ENCODE measurements around the gene PFDN6.
A peak's percentile ranks its signal among the peaks of the same experiment; 100 is the strongest.
"Not testable (repeated sequence)": the region's sequence is repeated elsewhere in the genome, so short reads cannot be mapped to it uniquely, and the experiment has no call there.

PFDN6 gene

DNA sequence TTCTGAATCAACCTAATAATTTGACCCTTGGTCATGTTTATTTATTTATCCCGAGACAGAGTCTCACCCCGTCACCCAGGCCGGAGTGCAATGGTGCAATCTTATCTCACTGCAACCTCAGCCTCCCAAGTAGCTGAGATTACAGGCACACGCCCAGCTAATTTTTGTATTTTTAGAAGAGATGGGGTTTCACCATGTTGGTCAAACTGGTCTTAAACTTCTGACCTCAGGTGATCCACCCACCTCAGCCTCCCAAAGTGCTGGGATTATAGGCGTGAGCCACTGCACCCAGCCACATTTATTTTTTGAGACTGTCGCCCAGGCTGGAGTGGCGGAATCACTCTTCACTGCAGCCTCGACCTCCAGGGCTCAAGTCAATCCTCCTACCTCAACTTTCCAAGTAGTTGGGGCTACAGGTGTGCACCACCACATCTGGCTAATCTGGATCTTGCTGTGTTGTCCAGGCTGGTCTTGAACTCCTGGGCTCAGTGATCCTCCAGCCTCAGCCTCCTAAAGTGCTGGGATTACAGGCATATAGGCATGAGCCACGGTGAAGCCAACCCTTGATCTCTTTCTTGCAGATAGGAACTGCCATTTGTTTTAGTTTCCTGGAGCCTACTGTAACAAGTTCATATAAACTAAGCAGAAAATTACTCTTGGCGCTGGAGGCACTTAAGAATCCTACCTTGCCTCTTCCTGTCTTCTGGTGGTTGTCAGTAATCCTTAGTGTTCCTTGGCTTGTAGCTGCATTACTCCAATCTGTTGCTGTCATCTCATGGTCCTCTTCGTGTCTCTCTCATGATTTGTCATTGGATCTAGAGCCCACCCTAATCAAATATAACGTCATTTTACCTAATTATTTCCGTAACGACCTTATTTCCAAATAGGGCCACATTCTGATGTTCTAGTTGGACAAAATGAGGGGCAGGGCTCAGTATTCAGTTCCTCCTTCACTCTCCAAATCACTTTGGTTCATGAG is 15.2 kb upstream of the PFDN6 start:
- no peak for DNase-seq

DNA sequence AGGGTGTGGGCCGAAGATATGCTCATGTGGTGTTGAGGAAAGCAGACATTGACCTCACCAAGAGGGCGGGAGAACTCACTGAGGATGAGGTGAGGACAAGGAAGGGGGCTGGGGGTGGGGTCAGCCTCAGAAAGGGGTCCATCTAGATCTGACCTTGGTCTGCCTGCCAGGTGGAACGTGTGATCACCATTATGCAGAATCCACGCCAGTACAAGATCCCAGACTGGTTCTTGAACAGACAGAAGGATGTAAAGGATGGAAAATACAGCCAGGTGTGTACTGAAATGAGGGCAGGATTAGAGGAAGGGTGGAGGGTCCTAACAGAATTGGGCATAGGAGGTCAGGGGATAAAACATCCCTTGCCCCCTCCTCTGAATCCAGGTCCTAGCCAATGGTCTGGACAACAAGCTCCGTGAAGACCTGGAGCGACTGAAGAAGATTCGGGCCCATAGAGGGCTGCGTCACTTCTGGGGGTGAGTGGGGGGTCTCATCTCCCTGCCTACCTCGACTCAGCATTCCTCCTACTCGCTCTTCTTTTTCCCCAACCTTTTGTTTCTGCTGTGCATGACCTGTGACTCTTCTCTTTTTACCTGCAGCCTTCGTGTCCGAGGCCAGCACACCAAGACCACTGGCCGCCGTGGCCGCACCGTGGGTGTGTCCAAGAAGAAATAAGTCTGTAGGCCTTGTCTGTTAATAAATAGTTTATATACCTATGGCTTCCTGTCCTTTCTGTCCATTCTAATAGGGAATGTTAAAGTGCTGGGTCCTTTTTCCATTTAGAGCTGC is 13.4 kb upstream of the PFDN6 start:
- not testable (repeated sequence) for DNase-seq

DNA sequence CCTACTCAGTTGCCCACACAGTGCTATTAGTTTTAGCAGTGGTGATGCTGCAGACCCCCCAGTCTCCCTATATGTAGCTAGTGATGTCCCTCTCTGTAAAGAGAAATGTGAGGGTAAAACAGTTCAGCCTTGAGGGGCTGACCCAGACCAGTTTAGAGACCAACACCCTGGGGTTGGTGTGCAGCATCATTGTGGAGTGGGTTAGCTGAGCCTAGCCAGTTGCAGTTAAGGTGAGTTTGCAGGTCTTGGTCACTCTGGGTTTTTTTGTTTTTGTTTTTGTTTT is 12.9 kb upstream of the PFDN6 start:
- no peak for DNase-seq

DNA sequence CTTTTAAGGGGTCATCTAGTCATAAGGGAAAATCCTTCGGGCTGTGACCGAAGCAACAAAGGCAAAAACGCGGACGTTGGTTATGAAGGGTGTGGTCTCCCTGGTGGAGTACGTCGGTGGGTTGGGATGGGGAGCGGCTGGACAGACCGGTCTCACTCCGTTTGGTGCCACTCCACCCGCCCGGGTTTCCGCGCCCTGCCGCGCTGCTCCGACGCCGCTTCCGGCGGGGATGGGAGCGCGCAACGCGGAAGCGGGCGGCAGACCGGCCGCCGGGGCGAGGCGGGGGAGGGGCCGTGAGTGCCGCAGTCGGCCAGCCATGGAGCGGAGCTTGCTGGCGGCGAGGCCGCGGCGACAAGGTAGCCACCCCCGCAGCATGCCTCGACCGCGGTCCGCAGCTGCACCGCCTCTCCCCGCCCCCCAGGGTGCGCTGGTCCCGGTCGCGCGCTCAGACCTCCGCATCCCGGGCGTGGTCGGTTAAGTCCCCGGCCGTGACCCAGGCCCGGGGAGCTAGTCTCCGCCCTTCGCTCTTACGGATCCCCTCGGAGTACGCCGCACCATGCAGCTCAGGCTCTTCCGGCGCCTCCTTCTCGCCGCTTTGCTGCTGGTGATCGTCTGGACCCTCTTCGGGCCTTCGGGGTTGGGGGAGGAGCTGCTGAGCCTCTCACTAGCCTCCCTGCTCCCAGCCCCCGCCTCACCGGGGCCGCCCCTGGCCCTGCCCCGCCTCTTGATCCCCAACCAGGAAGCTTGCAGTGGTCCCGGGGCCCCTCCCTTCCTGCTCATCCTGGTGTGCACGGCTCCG is 12.3 kb upstream of the PFDN6 start, which contains the start of gene B3GALT4:
TSS of gene B3GALT4 (plus strand) at position 260 of the 799 bp plus-strand sequence. CDS start at position 557, 297 bp downstream.
- DNase-seq: peak; percentile 47

DNA sequence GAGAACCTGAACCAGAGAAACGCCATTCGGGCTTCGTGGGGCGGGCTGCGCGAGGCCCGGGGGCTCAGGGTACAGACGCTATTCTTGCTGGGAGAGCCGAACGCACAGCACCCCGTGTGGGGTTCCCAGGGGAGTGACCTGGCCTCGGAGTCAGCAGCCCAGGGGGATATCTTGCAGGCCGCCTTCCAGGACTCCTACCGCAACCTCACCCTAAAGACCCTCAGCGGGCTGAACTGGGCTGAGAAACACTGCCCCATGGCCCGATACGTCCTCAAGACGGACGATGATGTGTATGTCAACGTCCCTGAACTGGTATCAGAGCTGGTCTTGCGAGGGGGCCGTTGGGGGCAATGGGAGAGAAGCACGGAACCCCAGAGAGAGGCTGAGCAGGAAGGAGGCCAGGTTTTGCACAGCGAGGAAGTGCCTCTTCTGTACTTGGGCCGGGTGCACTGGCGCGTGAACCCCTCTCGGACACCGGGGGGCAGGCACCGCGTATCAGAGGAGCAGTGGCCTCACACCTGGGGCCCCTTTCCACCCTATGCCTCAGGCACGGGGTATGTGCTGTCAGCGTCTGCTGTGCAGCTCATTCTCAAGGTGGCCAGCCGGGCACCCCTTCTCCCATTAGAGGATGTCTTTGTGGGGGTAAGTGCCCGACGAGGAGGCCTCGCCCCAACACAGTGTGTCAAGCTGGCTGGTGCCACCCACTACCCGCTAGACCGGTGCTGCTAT is 11.6 kb upstream of the PFDN6 start:
- DNase-seq: no peak

DNA sequence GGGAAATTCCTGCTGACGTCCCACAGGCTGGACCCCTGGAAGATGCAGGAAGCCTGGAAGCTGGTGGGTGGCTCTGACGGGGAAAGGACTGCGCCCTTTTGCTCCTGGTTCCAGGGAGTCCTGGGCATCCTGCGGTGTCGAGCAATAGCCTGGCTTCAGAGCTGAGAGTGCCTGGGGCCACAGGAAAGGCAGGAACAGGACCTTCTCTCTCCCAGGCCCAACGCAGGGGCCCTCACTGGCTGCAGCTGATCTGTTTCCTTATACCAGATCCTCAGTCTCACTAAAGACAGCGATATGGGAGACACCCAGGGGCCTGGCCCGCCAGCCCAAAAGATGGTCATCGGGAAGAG is 11.0 kb upstream of the PFDN6 start:
- no peak for DNase-seq

DNA sequence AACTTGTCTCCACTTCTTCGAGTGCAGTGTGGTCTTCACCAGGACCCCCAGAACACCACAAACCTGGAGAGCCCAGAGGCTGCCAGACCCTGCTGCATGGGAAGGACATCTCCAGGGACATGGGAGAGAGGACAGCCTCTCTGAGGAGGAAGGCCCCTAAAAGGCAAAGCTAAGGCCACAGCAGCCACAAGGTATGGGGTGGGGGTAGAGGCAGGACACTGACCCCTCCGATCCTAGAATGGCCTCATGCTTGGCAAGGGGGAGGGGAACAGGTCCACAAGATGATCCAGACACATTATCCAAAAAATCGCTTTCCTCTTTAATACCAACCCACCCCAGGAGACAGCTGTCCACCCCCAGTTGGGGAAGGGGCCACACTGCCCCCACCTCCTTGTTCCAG is 10.6 kb upstream of the PFDN6 start:
- DNase-seq: no peak

DNA sequence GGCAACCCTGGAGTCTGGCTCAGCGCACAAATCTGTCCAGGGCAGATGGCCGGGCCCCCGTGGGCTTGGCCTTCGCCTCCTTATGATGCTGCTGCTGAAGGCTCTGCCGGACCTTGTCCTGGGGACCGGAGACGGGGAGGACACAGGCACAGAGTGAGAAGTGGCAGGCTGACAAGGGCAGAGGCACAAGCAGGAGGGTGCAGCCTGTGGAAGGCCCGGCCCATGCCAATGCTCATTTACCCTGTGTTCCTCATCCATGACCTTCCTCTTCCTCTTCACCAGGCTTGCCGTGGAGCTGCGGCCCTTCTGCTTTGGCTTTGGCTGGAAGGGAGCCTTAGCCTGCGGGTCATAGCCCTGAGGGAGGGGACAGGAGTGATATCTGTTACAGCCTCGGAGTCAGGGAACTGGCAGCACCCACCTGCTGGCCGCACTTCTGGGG is 10.1 kb upstream of the PFDN6 start:
- DNase-seq: no peak

DNA sequence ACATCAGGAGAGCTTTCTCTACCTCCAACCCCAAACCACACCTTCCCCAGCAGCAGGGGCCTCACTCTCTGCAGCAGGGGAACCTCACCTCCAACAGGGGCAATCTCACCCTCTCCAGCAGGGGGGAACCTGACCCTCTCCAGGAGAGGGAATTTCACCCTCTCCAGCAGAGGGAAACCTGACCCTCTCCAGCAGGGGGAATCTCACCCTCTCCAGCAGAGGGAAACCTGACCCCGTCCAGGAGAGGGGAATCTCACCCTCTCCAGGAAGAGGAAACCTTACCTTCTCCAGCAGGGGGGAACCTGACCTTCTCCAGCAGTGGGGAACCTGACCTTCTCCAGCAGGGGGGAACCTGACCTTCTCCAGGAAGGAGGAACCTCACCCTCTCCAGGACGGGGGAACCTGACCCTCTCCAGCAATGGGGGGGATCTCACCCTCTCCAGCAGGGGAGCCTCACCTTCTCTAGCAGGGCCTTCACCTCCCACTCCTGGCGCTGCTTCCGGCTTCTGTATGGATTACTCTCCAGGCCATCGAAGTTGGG is 9.4 kb upstream of the PFDN6 start:
- DNase-seq: peak; percentile 51

DNA sequence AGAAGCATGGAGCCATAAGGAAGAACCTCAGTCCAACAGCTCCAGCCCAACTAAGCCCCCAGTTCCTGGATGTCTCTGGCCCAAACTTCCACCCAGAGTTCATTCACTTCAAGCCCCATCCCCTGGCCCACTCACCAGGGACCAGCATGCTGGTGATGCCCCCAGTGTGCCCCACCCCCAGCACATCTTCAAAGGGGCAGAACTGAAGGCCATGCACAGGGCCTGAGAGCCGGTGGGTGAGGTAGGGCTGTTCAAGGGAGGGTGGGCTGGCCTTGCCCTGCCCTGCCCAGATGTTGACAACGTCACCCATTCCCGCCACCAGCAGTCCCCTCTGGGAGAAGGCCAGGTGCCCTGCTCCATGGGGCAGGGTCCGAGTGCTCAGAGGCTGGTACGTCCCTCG is 8.9 kb upstream of the PFDN6 start:
- no peak for DNase-seq

DNA sequence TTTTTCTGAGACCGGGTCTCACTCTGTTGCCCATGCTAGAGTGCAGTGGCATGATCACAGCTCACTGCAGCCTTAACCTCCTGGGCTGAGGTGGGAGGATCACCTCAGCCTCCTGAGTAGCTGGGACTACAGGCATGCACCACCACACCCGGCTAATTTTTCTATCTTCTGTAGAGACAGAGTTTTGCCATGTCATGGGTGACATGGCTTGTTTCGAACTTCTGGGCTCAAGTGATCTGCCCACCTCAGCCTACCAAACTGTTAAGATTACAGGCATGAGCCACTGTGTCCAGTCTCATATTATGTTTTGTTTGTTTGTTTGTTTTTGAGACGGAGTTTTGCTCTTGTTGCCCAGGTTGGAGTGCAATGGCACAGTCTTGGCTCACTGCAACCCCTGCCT is 4.2 kb upstream of the PFDN6 start:
- not testable (repeated sequence) for DNase-seq

DNA sequence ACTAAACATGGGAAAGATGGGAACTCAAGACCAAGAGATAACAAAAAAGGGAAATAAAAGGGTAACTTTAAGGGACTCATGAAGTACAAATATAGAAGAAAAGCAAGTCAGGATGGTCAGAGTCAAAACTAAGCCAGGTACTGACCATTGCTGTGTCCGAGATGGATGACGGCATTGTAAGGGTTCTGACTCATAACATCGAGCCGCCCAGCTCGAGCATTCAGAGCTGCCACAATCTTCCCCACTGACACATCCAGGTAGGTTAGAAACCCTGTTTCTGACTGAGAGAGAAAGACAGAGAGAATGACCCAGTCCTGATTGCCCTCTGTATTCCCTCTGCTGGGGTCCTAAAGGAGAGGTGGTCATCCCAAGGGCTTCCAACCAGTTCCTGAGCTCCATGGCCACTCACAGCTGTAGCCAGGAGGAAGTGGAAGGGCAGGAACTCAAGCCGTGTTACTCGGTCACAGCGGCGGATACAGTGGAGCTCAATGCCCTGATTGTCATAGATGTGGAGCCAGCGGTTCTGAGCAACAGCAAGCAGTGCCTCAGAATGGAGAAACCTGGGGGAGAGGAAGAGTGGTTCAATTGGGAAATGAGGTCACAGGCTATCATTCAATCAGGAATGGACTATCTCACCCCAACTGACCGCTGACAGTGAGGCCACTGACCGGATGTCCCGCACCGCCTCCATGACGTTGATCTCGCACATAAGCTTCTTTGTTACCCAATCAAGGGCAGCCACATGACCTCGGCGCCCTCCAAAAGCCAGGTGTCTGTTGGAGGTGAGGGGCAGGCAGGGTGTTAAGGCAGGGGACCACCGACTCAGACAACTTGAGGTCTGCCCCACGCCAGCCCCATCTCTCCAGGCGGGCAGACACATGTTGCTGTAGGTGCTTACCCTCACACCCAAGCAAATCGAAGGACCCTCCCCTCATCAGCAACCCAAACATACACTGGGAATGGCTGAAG is 2.2 kb upstream of the PFDN6 start:
- DNase-seq: no peak

DNA sequence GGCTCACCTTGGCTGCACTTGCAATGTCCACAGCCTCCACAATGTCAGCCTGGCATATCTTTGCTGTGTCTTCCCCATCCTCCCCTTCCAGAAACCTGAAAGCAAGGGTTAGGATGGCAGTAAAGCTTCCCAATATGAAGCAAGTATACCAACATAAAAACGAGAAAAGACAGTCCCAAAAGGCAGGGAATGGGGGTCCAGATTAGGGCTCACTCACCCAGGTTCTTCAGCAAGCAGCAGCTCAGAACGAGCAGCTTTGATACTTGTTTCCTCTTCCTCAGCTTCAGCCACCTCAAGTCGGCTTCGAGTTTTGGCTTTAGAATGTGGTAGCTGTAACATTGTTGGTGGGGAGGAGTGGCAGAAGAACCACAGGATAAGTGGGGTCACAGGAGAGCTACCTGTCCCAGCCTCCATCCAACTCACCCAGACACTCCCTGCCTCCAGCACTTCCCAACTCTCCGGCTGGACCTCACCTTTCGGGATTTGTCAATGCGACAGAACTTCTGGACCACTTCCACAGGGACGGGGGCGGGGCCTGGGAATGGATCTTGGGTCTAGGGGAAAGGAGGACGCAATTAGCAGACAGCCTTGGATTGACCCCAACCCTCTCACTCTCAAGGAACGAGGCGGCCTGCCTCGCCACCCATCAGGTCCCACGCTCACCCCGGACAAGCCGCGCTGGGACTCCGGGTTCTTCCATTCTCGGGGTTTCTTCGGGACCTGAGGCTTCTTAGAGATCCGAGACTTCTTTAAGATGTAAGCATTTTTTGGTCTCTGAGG is 1.1 kb upstream of the PFDN6 start:
- DNase-seq: no peak

DNA sequence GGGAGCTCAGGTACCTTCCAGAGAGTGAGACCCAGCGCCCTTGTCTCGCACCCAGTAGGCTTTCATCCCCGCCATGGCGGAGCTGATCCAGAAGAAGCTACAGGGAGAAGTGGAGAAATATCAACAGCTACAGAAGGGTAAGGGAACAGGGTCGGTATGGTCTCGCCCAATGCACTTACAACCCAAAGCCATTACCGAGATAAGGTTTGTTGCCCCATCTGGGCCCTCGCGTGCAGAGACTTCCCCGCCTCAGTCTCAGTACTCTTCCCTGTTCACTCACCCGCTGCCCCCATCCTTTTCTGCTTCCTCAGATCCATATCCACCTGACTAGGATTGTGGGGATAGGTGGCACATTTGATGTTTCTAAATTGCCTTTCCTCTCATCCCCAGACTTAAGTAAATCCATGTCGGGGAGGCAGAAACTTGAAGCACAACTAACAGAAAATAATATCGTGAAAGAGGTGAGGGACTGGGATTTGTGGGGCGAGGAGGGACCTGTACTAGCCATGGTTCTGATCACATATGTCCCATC is 449 bp downstream of the PFDN6 start:
- DNase-seq: no peak

DNA sequence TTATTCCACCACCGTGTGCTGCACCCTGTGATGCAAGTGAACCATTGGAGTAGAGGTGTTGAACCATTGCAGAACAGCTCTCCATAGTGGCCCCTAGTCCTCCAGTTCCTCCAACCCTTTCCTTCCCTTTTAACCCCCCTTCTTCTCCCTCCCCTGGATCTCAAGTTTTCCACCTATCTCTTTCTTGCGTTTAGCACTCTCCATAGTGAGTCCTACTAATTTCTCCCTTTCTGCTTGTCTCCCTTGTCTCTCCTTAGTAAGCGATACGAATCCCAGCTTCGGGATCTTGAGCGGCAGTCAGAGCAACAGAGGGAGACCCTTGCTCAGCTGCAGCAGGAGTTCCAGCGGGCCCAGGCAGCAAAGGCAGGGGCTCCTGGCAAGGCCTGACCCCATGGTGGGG is 1.1 kb downstream of the PFDN6 start:
- no peak for DNase-seq

DNA sequence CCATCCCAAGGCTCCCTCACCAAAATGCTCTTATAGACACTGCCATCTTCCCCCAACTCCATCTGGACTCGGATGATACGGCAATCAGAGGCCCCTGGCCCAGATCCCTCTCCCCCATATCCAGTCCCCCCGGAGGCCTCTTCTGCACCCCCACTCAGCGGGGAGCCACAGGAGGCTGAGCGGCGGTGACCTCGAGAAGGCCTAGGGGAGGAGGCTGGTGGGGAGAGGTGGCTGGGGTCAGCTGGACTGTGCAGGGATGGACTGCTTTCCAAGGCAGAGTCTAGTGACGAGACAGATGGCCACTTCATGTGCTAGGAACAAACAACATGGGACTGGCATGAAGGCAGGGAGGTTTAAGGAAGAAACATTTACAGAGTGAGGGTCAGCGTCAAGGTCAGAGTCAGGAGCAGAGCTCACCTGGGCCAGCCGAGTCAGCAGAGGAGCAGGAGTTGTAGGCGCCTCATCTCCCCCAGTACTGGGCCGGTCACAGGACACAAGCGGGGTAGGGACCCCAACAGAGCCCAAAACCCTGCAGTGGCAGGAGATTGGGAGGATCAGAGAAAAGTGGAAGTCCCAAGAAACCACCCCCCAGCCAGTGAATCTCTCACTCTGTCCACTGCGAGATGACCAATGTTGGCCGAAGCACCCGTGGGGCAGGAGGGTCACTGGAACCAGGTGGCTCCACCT is 3.7 kb downstream of the PFDN6 start:
- no peak for DNase-seq

DNA sequence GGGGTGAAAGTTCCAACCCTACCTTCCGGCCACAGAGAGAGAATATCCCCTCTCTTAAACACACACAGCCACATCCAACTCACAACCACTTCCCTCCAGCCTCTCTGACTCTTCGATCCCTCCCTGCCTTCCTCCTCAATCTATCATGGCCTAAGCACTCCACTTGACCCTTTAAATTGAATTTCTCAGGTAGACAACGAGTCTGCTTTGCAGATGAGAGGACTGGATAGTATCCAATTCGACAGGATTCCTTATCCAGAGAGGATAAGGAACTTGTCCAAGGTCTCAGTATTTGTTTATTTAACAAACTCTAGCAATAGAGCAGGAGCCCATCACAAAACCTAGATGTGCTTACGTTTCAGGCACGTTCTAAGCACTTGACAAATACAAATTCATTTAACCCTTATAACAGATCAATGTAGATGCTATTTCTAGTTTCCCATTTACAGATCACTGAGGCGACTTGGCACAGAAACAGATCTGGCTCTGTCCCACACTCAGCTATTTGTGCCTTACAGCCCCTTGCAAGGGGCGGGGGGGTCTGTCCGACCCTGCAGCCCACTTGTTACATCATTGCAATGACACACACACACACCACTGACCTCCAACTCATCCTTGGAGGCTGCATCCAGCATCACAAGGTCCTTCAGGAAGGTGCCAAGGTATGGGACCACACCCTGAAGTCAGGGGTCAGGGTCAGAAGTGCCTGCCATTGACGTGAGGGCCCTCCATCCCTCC is 4.9 kb downstream of the PFDN6 start:
- no peak for DNase-seq

DNA sequence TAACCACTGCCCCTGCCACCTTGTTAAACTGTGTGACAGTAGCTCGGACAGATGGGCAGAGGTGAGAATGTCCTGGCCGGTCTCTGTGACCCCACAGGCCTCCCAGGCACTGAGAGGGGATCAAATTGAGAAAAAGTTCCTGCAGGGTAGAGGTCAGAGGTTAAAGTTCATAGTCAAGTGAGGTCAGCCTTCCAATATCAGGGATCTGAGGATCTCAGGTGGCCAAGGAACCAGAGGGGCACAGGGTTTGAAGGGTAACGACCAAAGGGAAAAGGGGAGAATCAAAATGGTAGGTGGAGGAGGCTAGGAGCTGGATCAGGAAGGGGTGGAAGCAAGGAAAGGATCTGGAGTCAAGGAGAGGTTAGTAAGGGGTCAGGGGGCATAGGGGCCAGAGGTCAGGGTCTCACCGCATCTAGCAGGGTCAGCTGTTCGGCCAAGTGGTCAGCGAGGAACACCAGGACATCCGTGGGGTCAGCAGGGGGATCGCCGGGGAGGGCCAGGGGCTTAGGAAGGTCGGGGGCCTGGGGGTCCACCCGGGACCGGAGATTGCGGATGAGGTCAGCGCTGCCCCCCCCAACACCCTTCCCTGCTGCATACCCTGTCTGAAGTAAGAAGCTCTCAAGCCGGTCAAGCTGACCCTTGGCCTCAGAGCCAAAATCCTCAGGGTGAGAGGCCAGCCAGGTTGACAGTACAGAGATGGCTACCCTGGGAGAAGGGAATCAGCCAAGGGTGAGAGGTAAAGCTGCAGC is 6.4 kb downstream of the PFDN6 start:
- DNase-seq: no peak
